H1 (cell line): ENCODE measurements around the gene IKZF1. TPM values are rescaled to one million over a fixed set of nuclear protein-coding genes. Genes with fewer than 3 reads are reported as not detected.

Source experiments
- CTCF ChIA-PET: fragments of 300-600 bp; sonication (Branson Sonifier 250); formaldehyde crosslinking; loops from one replicate; lab custom pipeline; 2021; ENCODE audit not compliant: partially characterized antibody; lab: Charles Lee
- POLR2A ChIA-PET: fragments of 300-600 bp; sonication (Branson Sonifier 250); formaldehyde crosslinking; loops from one replicate; lab custom pipeline; 2021; ENCODE audit warnings: inconsistent platforms; ENCODE audit not compliant: partially characterized antibody; lab: Charles Lee
- DNase-seq, 2 experiments: peaks; one replicate each; pipeline versions ENCODE4 v3.0.0 to v3.0.0-alpha.2; 2010 to 2022; ENCODE audit warnings: low spot score in 2 of 2, low read depth in 1 of 2, mixed read lengths in 1 of 2
- FAIRE-seq: peaks from 2 replicates; lab custom pipeline; 2011; peaks lifted over from hg19 to GRCh38; lab: Jason Lieb, UNC
- H2AFZ ChIP-seq: 2 replicates; pipeline ENCODE4 v1.8.1; 2012; ENCODE audit warnings: low read length, inconsistent platforms
- H2AK5ac ChIP-seq: 2 replicates; pipeline ENCODE4 v1.6.1; 2013; ENCODE audit warnings: low read depth, low read length
- H2BK120ac ChIP-seq: replicated peaks from 2 replicates; pipeline ENCODE3; 2013; ENCODE audit warnings: low read depth, low read length, inconsistent platforms
- H2BK12ac ChIP-seq: 2 replicates; pipeline ENCODE4 v1.6.1; 2013; ENCODE audit warnings: low read depth, low read length
- H2BK15ac ChIP-seq: 2 replicates; pipeline ENCODE4 v1.6.1; 2013; ENCODE audit warnings: low read length
- H2BK20ac ChIP-seq: 2 replicates; pipeline ENCODE4 v1.6.1; 2013; ENCODE audit warnings: low read length
- H2BK5ac ChIP-seq: 2 replicates; pipeline ENCODE4 v1.6.1; 2013; ENCODE audit warnings: low read depth, low read length
- H3K14ac ChIP-seq: 2 replicates; pipeline ENCODE4 v1.6.1; 2013; ENCODE audit warnings: inconsistent platforms; ENCODE audit not compliant: insufficient read length
- H3K18ac ChIP-seq: 2 replicates; pipeline ENCODE4 v1.6.1; 2013; ENCODE audit warnings: low read length; ENCODE audit errors: extremely low read depth
- H3K23ac ChIP-seq: 2 replicates; pipeline ENCODE4 v1.6.1; 2013; ENCODE audit warnings: inconsistent platforms; ENCODE audit not compliant: insufficient read length
- H3K23me2 ChIP-seq: 2 replicates; pipeline ENCODE4 v1.6.1; 2013; ENCODE audit warnings: low read depth, low read length
- H3K27ac ChIP-seq: 2 replicates; pipeline ENCODE4 v1.6.1; 2011; ENCODE audit warnings: low read depth, low read length, inconsistent platforms
- H3K27me3 ChIP-seq, 4 experiments: replicated peaks in 1 of 4; 1 replicate in 1 of 4; 2 replicates in 3 of 4; pipeline versions ENCODE4 v1.6.1 to v1.8.1; 2011 to 2013; ENCODE audit warnings: low read length in 3 of 4, mild to moderate bottlenecking in 3 of 4, inconsistent platforms in 2 of 4, mixed read lengths in 2 of 4, moderate library complexity in 1 of 4; ENCODE audit not compliant: control insufficient read depth in 3 of 4, insufficient read depth in 3 of 4; ENCODE audit errors: extremely low read depth in 1 of 4
- H3K36me3 ChIP-seq, 4 experiments: 2 replicates each; pipeline versions ENCODE4 v1.6.1 to v1.8.1; 2011 to 2013; ENCODE audit warnings: mild to moderate bottlenecking in 4 of 4, low read length in 3 of 4, moderate library complexity in 2 of 4, control low read depth in 1 of 4, inconsistent platforms in 1 of 4; ENCODE audit not compliant: insufficient read depth in 4 of 4, control insufficient read depth in 2 of 4
- H3K4ac ChIP-seq: replicated peaks from 2 replicates; pipeline ENCODE3; 2013; ENCODE audit warnings: low read length, low read depth, mixed read lengths, inconsistent platforms; ENCODE audit not compliant: insufficient read length
- H3K4me1 ChIP-seq, 4 experiments: replicated peaks in 1 of 4; 1 replicate in 1 of 4; 2 replicates in 3 of 4; pipeline versions ENCODE4 v1.6.1 to v1.8.1; 2011 to 2013; ENCODE audit warnings: low read length in 3 of 4, inconsistent platforms in 2 of 4, mixed read lengths in 1 of 4; ENCODE audit not compliant: insufficient read depth in 4 of 4, control insufficient read depth in 3 of 4
- H3K4me2 ChIP-seq, 2 experiments: 2 replicates each; pipeline versions ENCODE4 v1.6.1 to v1.8.1; 2011 to 2013; ENCODE audit warnings: low read depth in 2 of 2, low read length in 2 of 2, control low read depth in 1 of 2, inconsistent platforms in 1 of 2, mild to moderate bottlenecking in 1 of 2; ENCODE audit not compliant: insufficient read depth in 1 of 2
- H3K4me3 ChIP-seq, 4 experiments: fragments of 200-600, 300-600 bp in 1 of 4; sonication (generic), shearing (Covaris generic), sonication (Bioruptor Twin) in 1 of 4; 2 replicates each; pipeline versions ENCODE4 v1.5.1 to v1.8.1; 2011 to 2016; ENCODE audit warnings: low read length in 4 of 4, low read depth in 3 of 4, control low read depth in 2 of 4, inconsistent platforms in 2 of 4, mild to moderate bottlenecking in 2 of 4, mixed read lengths in 1 of 4, moderate library complexity in 1 of 4; ENCODE audit not compliant: insufficient read depth in 2 of 4; ENCODE audit errors: extremely low read depth in 1 of 4
- H3K56ac ChIP-seq: replicated peaks from 2 replicates; pipeline ENCODE3; 2013; ENCODE audit warnings: low read depth, mild to moderate bottlenecking, mixed read lengths, low read length, inconsistent platforms; ENCODE audit not compliant: insufficient read length
- H3K79me1 ChIP-seq: 2 replicates; pipeline ENCODE4 v1.6.1; 2013; ENCODE audit warnings: low read depth, low read length, control low read depth
- H3K79me2 ChIP-seq, 2 experiments: 2 replicates each; pipeline versions ENCODE4 v1.6.1 to v1.8.1; 2012 to 2013; ENCODE audit warnings: low read length in 2 of 2, mild to moderate bottlenecking in 2 of 2, inconsistent platforms in 1 of 2; ENCODE audit not compliant: insufficient read depth in 2 of 2, control insufficient read depth in 1 of 2
- H3K9ac ChIP-seq, 4 experiments: replicated peaks in 1 of 4; 1 replicate in 1 of 4; 2 replicates in 3 of 4; pipeline versions ENCODE4 v1.6.1 to v1.8.1; 2011 to 2013; ENCODE audit warnings: low read depth in 3 of 4, low read length in 3 of 4, control low read depth in 2 of 4, mild to moderate bottlenecking in 2 of 4, moderate library complexity in 2 of 4, inconsistent platforms in 1 of 4; ENCODE audit errors: extremely low read depth in 1 of 4
- H3K9me3 ChIP-seq, 2 experiments: 2 replicates each; pipeline versions ENCODE4 v1.6.1 to v1.8.1; 2012 to 2013; ENCODE audit warnings: mild to moderate bottlenecking in 2 of 2, moderate library complexity in 2 of 2, control low read depth in 1 of 2, inconsistent platforms in 1 of 2, low read depth in 1 of 2, low read length in 1 of 2, mixed read lengths in 1 of 2; ENCODE audit not compliant: insufficient read depth in 2 of 2
- H4K20me1 ChIP-seq, 2 experiments: replicated peaks in 1 of 2; 2 replicates each; pipeline versions ENCODE3 to v1.8.1; 2011 to 2013; ENCODE audit warnings: inconsistent platforms in 2 of 2, low read length in 2 of 2, mild to moderate bottlenecking in 1 of 2; ENCODE audit not compliant: insufficient read depth in 2 of 2, control insufficient read depth in 1 of 2
- H4K5ac ChIP-seq: 2 replicates; pipeline ENCODE4 v1.6.1; 2013; ENCODE audit warnings: low read length, low read depth, mixed read lengths, inconsistent platforms; ENCODE audit not compliant: insufficient read length
- H4K8ac ChIP-seq: 2 replicates; pipeline ENCODE4 v1.8.0; 2013; ENCODE audit warnings: mild to moderate bottlenecking, moderate library complexity, low read length, inconsistent platforms; ENCODE audit not compliant: insufficient read depth; ENCODE audit errors: extremely low read depth
- H4K91ac ChIP-seq: replicated peaks from 2 replicates; pipeline ENCODE3; 2013; ENCODE audit warnings: low read length, mixed read lengths, inconsistent platforms; ENCODE audit not compliant: insufficient read length
- CBX8 ChIP-seq: fragments of 300-800, 300-1000 bp; sonication (generic); IDR thresholded peaks from 2 replicates; pipeline ENCODE4 v1.7.1; 2016; ENCODE audit warnings: low read depth, low read length, borderline replicate concordance
- CHD1 ChIP-seq: IDR thresholded peaks from 2 replicates; pipeline ENCODE4 v1.6.1; 2012; ENCODE audit warnings: low read depth, low read length, improper control_type of control experiment
- CHD2 ChIP-seq: IDR thresholded peaks from 2 replicates; pipeline ENCODE4 v1.6.1; 2012; ENCODE audit warnings: low read length, improper control_type of control experiment
- CREB1 ChIP-seq: IDR thresholded peaks from 2 replicates; pipeline ENCODE4 v1.6.1; 2012; ENCODE audit warnings: inconsistent platforms
- FOSL1 ChIP-seq: IDR thresholded peaks from 2 replicates; pipeline ENCODE4 v1.6.1; 2011; ENCODE audit warnings: mild to moderate bottlenecking, low read depth, low read length, moderate library complexity; ENCODE audit not compliant: insufficient read depth
- GTF2F1 ChIP-seq: IDR thresholded peaks from 2 replicates; pipeline ENCODE4 v1.6.1; 2012; ENCODE audit warnings: low read depth, low read length, improper control_type of control experiment, borderline replicate concordance
- KDM4A ChIP-seq: IDR thresholded peaks from one replicate; pipeline ENCODE4 v1.7.1; 2012; ENCODE audit warnings: low read depth, mild to moderate bottlenecking, moderate library complexity, low read length, inconsistent platforms; ENCODE audit not compliant: severe bottlenecking
- KDM5A ChIP-seq: fragments of 200-600 bp; IDR thresholded peaks from 2 replicates; pipeline ENCODE4 v1.7.1; 2012; ENCODE audit warnings: mild to moderate bottlenecking, low read length, inconsistent platforms, mixed read lengths
- SIRT6 ChIP-seq: IDR thresholded peaks from one replicate; pipeline ENCODE4 v1.7.1; 2012; ENCODE audit warnings: low read length, inconsistent platforms
- TCF12 ChIP-seq: IDR thresholded peaks from 2 replicates; pipeline ENCODE4 v1.6.1; 2011; ENCODE audit warnings: low read depth, mild to moderate bottlenecking, low read length
- YY1 ChIP-seq: IDR thresholded peaks from 2 replicates; pipeline ENCODE4 v1.6.1; 2011; ENCODE audit warnings: low read depth, mild to moderate bottlenecking, low read length
- WGBS, 2 experiments: shearing (Covaris generic) in 1 of 2; methylation state at CpG; one replicate each; pipeline versions ENCODE4 v1.1.6 to v1.1.7; 2013 to 2015; ENCODE audit warnings: low lambda C conversion rate in 2 of 2, mixed read lengths in 2 of 2, inconsistent platforms in 1 of 2, low coverage in 1 of 2, missing lambda C conversion rate in 1 of 2; ENCODE audit not compliant: insufficient replicate concordance in 2 of 2, insufficient coverage in 1 of 2, insufficient read length in 1 of 2; ENCODE audit errors: extremely low coverage in 1 of 2, missing lambda C conversion rate in 1 of 2; 5-methylcytosine and 5-hydroxymethylcytosine counted together
- polyA plus RNA-seq, 7 experiments: library from polyadenylated mRNA; depleted of rRNA in 3 of 7; stranded (reverse) in 5 of 7; unstranded in 2 of 7; fragments of >200 nt in 5 of 7; fragments of 200-250 nt in 2 of 7; gene quantifications; 1 replicate in 5 of 7; 2 replicates in 1 of 7; 4 replicates in 1 of 7; pipeline versions ENCODE4 v1.2.1 to v1.2.3, GENCODE V29; 2011 to 2013; ENCODE audit warnings: missing spikeins in 2 of 7, mixed read lengths in 2 of 7
- total RNA-seq: library from RNA; stranded (reverse); fragmentation: NEBNext Ultra II Directional; extraction: Animal tissue kit (Norgen Biotek cat#: 25700); gene quantifications from 2 replicates; pipeline ENCODE4 v1.2.1, GENCODE V29; 2021
- TF ChIP-seq, protein P1 (sequence below): IDR thresholded peaks from 2 replicates; pipeline ENCODE4 v1.6.1; 2012; ENCODE audit warnings: low read length, inconsistent platforms

IKZF1 gene
- total and polyA plus RNA-seq, 2 of the 8 experiments (the other 6 are each of a cell fraction or from before 2014, with no cell fraction given), result 0.74 to 1.5 TPM

- H2BK120ac ChIP-seq, result no peak overlapping the region
- DNase-seq (no peak), FAIRE-seq (no peak)
- H3K9ac ChIP-seq, result no peak overlapping the region
- H3K9me3 ChIP-seq, result no peaks in the 10 kb centered on the region
- no peaks in the 10 kb centered on the region for H3K36me3 ChIP-seq
- ChIA-PET CTCF (interaction anchor here (0.6 to 4.0 kb wide), 7 partner anchors 8 to 837 kb away, joined by 3 to 25 read pairs (median 4); no protein-coding TSS in a partner anchor), POLR2A (no interaction called here)
- no peak overlapping the region for H2BK20ac ChIP-seq
- H2BK12ac ChIP-seq, result no peak overlapping the region
- H3K27ac ChIP-seq, result no peak overlapping the region
- no peak overlapping the region for H3K4ac ChIP-seq
- H4K5ac ChIP-seq, result no peak overlapping the region
- no peak overlapping the region for H2AFZ ChIP-seq
- no peak overlapping the region for H2BK15ac ChIP-seq
- no peak overlapping the region for H4K8ac ChIP-seq
- H2AK5ac ChIP-seq, result peak overlapping the region; percentile 48; the same call in 1 of the 2 replicates
- WGBS, 2 experiments, result 92% methylated on average over 9 of the region's 9 CpGs; no CpG with 5 or more reads in 1 of the 2 experiments
- no peak overlapping the region for H3K4me2 ChIP-seq
- H3K27me3 ChIP-seq, result no peaks in the 10 kb centered on the region
- H3K4me1 ChIP-seq, result no peaks in the 10 kb centered on the region
- no peak overlapping the region for H3K56ac ChIP-seq
- no peak overlapping the region for H3K4me3 ChIP-seq
- peak overlapping the region; percentile 13; the same call in 1 of the 2 replicates for H3K18ac ChIP-seq
- H3K14ac ChIP-seq, result no peak overlapping the region
- H4K91ac ChIP-seq, result no peak overlapping the region
- no peaks in the 10 kb centered on the region for H3K23me2 ChIP-seq
- no peak overlapping the region for H2BK5ac ChIP-seq
- H4K20me1 ChIP-seq, result no peaks in the 10 kb centered on the region
- no peaks in the 10 kb centered on the region for H3K79me1 ChIP-seq
- no peak overlapping the region for H3K23ac ChIP-seq
- H3K79me2 ChIP-seq, result no peaks in the 10 kb centered on the region
- TF ChIP-seq GTF2F1 (no peak), CBX8 (no peak), CHD2 (no peak), CHD1 (no peak), KDM4A (no peak), SIRT6 (no peak), TCF12 (no peak), YY1 (no peak), CREB1 (no peak), FOSL1 (no peak), KDM5A (no peak)
- TF ChIP-seq, protein P1, sequence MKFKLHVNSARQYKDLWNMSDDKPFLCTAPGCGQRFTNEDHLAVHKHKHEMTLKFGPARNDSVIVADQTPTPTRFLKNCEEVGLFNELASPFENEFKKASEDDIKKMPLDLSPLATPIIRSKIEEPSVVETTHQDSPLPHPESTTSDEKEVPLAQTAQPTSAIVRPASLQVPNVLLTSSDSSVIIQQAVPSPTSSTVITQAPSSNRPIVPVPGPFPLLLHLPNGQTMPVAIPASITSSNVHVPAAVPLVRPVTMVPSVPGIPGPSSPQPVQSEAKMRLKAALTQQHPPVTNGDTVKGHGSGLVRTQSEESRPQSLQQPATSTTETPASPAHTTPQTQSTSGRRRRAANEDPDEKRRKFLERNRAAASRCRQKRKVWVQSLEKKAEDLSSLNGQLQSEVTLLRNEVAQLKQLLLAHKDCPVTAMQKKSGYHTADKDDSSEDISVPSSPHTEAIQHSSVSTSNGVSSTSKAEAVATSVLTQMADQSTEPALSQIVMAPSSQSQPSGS, result no peak
Measured at GRCh38 chr7:50359258-50359994, 54.9 kb downstream of the IKZF1 start.
